Trophoblast cell (in vitro differentiated cells and primary cell): ENCODE measurements around the gene ANKRD30A. TPM values are rescaled to one million over a fixed set of nuclear protein-coding genes. Genes with fewer than 3 reads are reported as not detected.
"Not testable (repeated sequence)": the region's sequence is repeated elsewhere in the genome, so short reads cannot be mapped to it uniquely, and the experiment has no call there.

Experiments
- DNase-seq, 2 donors: peaks; one replicate each; pipeline ENCODE4 v3.0.0-alpha.2; 2016
- H2AFZ ChIP-seq: 2 replicates; pipeline ENCODE4 v1.6.1; 2013; ENCODE audit warnings: low read length, moderate library complexity, mild to moderate bottlenecking; ENCODE audit not compliant: insufficient read depth, poor library complexity
- H2AK5ac ChIP-seq: 2 replicates; pipeline ENCODE4 v1.6.1; 2013; ENCODE audit warnings: mild to moderate bottlenecking, low read length
- H2BK120ac ChIP-seq: 2 replicates; pipeline ENCODE4 v1.6.1; 2013; ENCODE audit warnings: low read length, mild to moderate bottlenecking, moderate library complexity; ENCODE audit not compliant: insufficient read depth, poor library complexity
- H2BK12ac ChIP-seq: 2 replicates; pipeline ENCODE4 v1.6.1; 2013; ENCODE audit warnings: mild to moderate bottlenecking, low read length, moderate library complexity
- H2BK5ac ChIP-seq: 2 replicates; pipeline ENCODE4 v1.6.1; 2013; ENCODE audit warnings: low read length, low read depth, moderate library complexity, mild to moderate bottlenecking; ENCODE audit not compliant: poor library complexity
- H3K14ac ChIP-seq: 2 replicates; pipeline ENCODE4 v1.6.1; 2013; ENCODE audit warnings: mild to moderate bottlenecking, low read length
- H3K18ac ChIP-seq: 2 replicates; pipeline ENCODE4 v1.6.1; 2013; ENCODE audit warnings: mild to moderate bottlenecking, low read length
- H3K23ac ChIP-seq: 2 replicates; pipeline ENCODE4 v1.6.1; 2013; ENCODE audit warnings: low read length
- H3K27ac ChIP-seq: 2 replicates; pipeline ENCODE4 v1.5.1; 2013; ENCODE audit warnings: low read depth, mild to moderate bottlenecking, inconsistent platforms, low read length, moderate library complexity
- H3K27me3 ChIP-seq: 2 replicates; pipeline ENCODE4 v1.6.1; 2013; ENCODE audit warnings: inconsistent platforms, mild to moderate bottlenecking, low read length, moderate library complexity; ENCODE audit not compliant: insufficient read depth
- H3K36me3 ChIP-seq, 2 experiments: 1 replicate in 1 of 2; 2 replicates in 1 of 2; pipeline ENCODE4 v1.6.1; 2013; ENCODE audit warnings: low read length in 2 of 2, mild to moderate bottlenecking in 2 of 2, moderate library complexity in 1 of 2; ENCODE audit not compliant: insufficient read depth in 2 of 2, control insufficient read depth in 1 of 2
- H3K4ac ChIP-seq: 2 replicates; pipeline ENCODE4 v1.6.1; 2013; ENCODE audit warnings: low read depth, mild to moderate bottlenecking, low read length, moderate library complexity
- H3K4me1 ChIP-seq, 2 experiments: 1 replicate in 1 of 2; 2 replicates in 1 of 2; pipeline ENCODE4 v1.6.1; 2013; ENCODE audit warnings: low read length in 2 of 2, mild to moderate bottlenecking in 2 of 2, moderate library complexity in 1 of 2; ENCODE audit not compliant: insufficient read depth in 2 of 2, control insufficient read depth in 1 of 2
- H3K4me2 ChIP-seq: 2 replicates; pipeline ENCODE4 v1.6.1; 2013; ENCODE audit warnings: inconsistent platforms, mild to moderate bottlenecking, low read length, moderate library complexity
- H3K4me3 ChIP-seq: 2 replicates; pipeline ENCODE4 v1.5.1; 2013; ENCODE audit warnings: mild to moderate bottlenecking, low read depth, low read length, inconsistent platforms
- H3K79me1 ChIP-seq: one replicate; pipeline ENCODE4 v1.6.1; 2013; ENCODE audit warnings: low read length
- H3K79me2 ChIP-seq: 2 replicates; pipeline ENCODE4 v1.6.1; 2013; ENCODE audit warnings: low read length, mild to moderate bottlenecking; ENCODE audit not compliant: control insufficient read depth, insufficient read depth, poor library complexity
- H3K9ac ChIP-seq: 2 replicates; pipeline ENCODE4 v1.6.1; 2013; ENCODE audit warnings: mild to moderate bottlenecking, low read length
- H3K9me3 ChIP-seq: 2 replicates; pipeline ENCODE4 v1.6.1; 2013; ENCODE audit warnings: low read depth, mild to moderate bottlenecking, control low read depth, inconsistent platforms, low read length; ENCODE audit not compliant: insufficient read depth
- H4K12ac ChIP-seq: 2 replicates; pipeline ENCODE4 v1.6.1; 2013; ENCODE audit warnings: low read depth, mild to moderate bottlenecking, low read length, moderate library complexity
- H4K8ac ChIP-seq: 2 replicates; pipeline ENCODE4 v1.6.1; 2013; ENCODE audit warnings: low read depth, mild to moderate bottlenecking, low read length, moderate library complexity
- H4K91ac ChIP-seq: one replicate; pipeline ENCODE4 v1.6.1; 2013; ENCODE audit warnings: low read depth, mild to moderate bottlenecking, low read length, moderate library complexity
- WGBS: extraction: QIAGEN DNeasy Blood & Tissue Kit; methylation state at CpG from one replicate; pipeline ENCODE4 v1.1.7; 2013; ENCODE audit warnings: missing lambda C conversion rate; ENCODE audit not compliant: insufficient read length, insufficient coverage; ENCODE audit errors: extremely low coverage; 5-methylcytosine and 5-hydroxymethylcytosine counted together
- polyA plus RNA-seq: library from polyadenylated mRNA; stranded (reverse); fragments of 200-250 nt; gene quantifications from 2 replicates; pipeline ENCODE4 v1.2.3, GENCODE V29; 2013

Gene ANKRD30A
- not detected in 2 replicates for polyA plus RNA-seq

GRCh38 chr10:37125191-37125732 lies at the start of gene ANKRD30A:
Gene ANKRD30A (plus strand): TSS chr10:37125598. CDS start chr10:37125788, 190 bp downstream.
- Histone ChIP-seq H3K9me3 (peaks cover 27% of the 10 kb centered on the region), H3K4me2 (no peak within 1 kb of the TSS), H2BK12ac (no peak within 1 kb of the TSS), H3K4me3 (no peak within 1 kb of the TSS), H3K79me2 (no peaks in the 10 kb centered on the region), H3K27ac (no peak within 1 kb of the TSS), H2BK120ac (no peak within 1 kb of the TSS), H4K12ac (no peak within 1 kb of the TSS), H3K23ac (no peak within 1 kb of the TSS), H3K18ac (no peak within 1 kb of the TSS), H3K9ac (no peak within 1 kb of the TSS), H3K4me1 (no peaks in the 10 kb centered on the region), H2AK5ac (no peak within 1 kb of the TSS), H3K36me3 (no peaks in the 10 kb centered on the region), H4K91ac (no peak within 1 kb of the TSS), H3K27me3 (no peaks in the 10 kb centered on the region), H3K4ac (no peak within 1 kb of the TSS), H2AFZ (no peak within 1 kb of the TSS), H3K79me1 (no peaks in the 10 kb centered on the region), H2BK5ac (no peak within 1 kb of the TSS), H3K14ac (no peak within 1 kb of the TSS), H4K8ac (no peak within 1 kb of the TSS)
- WGBS = no CpG with 5 or more reads among the region's 39 CpGs
- DNase-seq = peak in 1 of 2 donors; percentile 39

- not testable (repeated sequence) for H2BK5ac ChIP-seq, H2BK12ac ChIP-seq, H3K18ac ChIP-seq, H2BK120ac ChIP-seq, H3K27me3 ChIP-seq, H3K27ac ChIP-seq, H4K91ac ChIP-seq, H3K79me1 ChIP-seq, H3K36me3 ChIP-seq, H3K23ac ChIP-seq, H3K79me2 ChIP-seq, H3K4me3 ChIP-seq, H2AK5ac ChIP-seq, H2AFZ ChIP-seq, H3K4ac ChIP-seq, H3K4me1 ChIP-seq, DNase-seq, H4K12ac ChIP-seq, H3K9ac ChIP-seq, H4K8ac ChIP-seq, H3K14ac ChIP-seq, H3K4me2 ChIP-seq
- H3K9me3 ChIP-seq = peaks cover 12% of the 10 kb centered on the region
- no CpG with 5 or more reads among the region's 10 CpGs for WGBS
Measured at GRCh38 chr10:37076083-37076482, 49.3 kb upstream of the ANKRD30A start.

GRCh38 chr10:37095792-37096573 lies 29.4 kb upstream of the ANKRD30A start:
- H2BK12ac ChIP-seq = no peak overlapping the region
- no peak overlapping the region for H3K4me2 ChIP-seq
- H4K12ac ChIP-seq = no peak overlapping the region
- no peaks in the 10 kb centered on the region for H3K36me3 ChIP-seq
- WGBS = no CpG with 5 or more reads among the region's 3 CpGs
- H2AK5ac ChIP-seq = no peak overlapping the region
- peaks cover 6% of the 10 kb centered on the region for H3K9me3 ChIP-seq
- H2BK120ac ChIP-seq = no peak overlapping the region
- no peak overlapping the region for H3K4ac ChIP-seq
- no peak overlapping the region for H3K9ac ChIP-seq
- H3K4me1 ChIP-seq = no peaks in the 10 kb centered on the region
- H3K27me3 ChIP-seq = no peaks in the 10 kb centered on the region
- H3K27ac ChIP-seq = no peak overlapping the region
- H3K23ac ChIP-seq = no peak overlapping the region
- H2BK5ac ChIP-seq = no peak overlapping the region
- no peak overlapping the region for H4K8ac ChIP-seq
- no peak overlapping the region for H3K4me3 ChIP-seq
- H4K91ac ChIP-seq = no peak overlapping the region
- peak in 1 of 2 donors; percentile 7 for DNase-seq
- H3K79me1 ChIP-seq = no peaks in the 10 kb centered on the region
- H3K18ac ChIP-seq = no peak overlapping the region
- no peak overlapping the region for H2AFZ ChIP-seq
- H3K79me2 ChIP-seq = no peaks in the 10 kb centered on the region
- H3K14ac ChIP-seq = no peak overlapping the region

GRCh38 chr10:37101261-37101660 lies 24.1 kb upstream of the ANKRD30A start:
- Histone ChIP-seq H3K9ac (no peak overlapping the region), H4K12ac (no peak overlapping the region), H3K27ac (no peak overlapping the region), H3K27me3 (no peaks in the 10 kb centered on the region), H2AK5ac (no peak overlapping the region), H3K36me3 (no peaks in the 10 kb centered on the region), H3K14ac (no peak overlapping the region), H3K4me1 (no peaks in the 10 kb centered on the region), H2BK5ac (no peak overlapping the region), H3K18ac (no peak overlapping the region), H3K79me1 (no peaks in the 10 kb centered on the region), H4K91ac (no peak overlapping the region), H2BK12ac (no peak overlapping the region), H3K4me3 (no peak overlapping the region), H3K23ac (no peak overlapping the region), H2BK120ac (no peak overlapping the region), H2AFZ (no peak overlapping the region), H3K79me2 (no peaks in the 10 kb centered on the region), H3K4ac (no peak overlapping the region), H3K4me2 (no peak overlapping the region), H4K8ac (no peak overlapping the region), H3K9me3 (peaks cover 2% of the 10 kb centered on the region)
- WGBS = no CpG with 5 or more reads among the region's 3 CpGs
- peak; percentile 42 to 94 for DNase-seq
